Parathyroid adenoma (tissue), 2 donors: ENCODE data around the gene FBXL17.

Experiments
- H2AFZ ChIP-seq: fragments of 300-600 bp; sonication (generic); one replicate; pipeline ENCODE4 v1.7.0; 2017; ENCODE audit warnings: antibody characterized with exemption, mild to moderate bottlenecking
- H3K27ac ChIP-seq: fragments of 300-600 bp; sonication (generic); one replicate; pipeline ENCODE4 v1.7.0; 2017
- H3K27me3 ChIP-seq: fragments of 300-600 bp; sonication (generic); one replicate; pipeline ENCODE4 v1.7.0; 2017; ENCODE audit warnings: low read length; ENCODE audit not compliant: control insufficient read depth, insufficient read depth
- H3K36me3 ChIP-seq: fragments of 300-600 bp; sonication (generic); one replicate; pipeline ENCODE4 v1.7.0; 2017; ENCODE audit warnings: low read length; ENCODE audit not compliant: control insufficient read depth, insufficient read depth
- H3K4me1 ChIP-seq: fragments of 300-600 bp; sonication (generic); one replicate; pipeline ENCODE4 v1.7.0; 2017; ENCODE audit warnings: control low read depth
- H3K4me2 ChIP-seq: fragments of 300-600 bp; sonication (generic); one replicate; pipeline ENCODE4 v1.7.0; 2017; ENCODE audit warnings: low read length
- H3K4me3 ChIP-seq: fragments of 300-600 bp; sonication (generic); one replicate; pipeline ENCODE4 v1.7.0; 2017; ENCODE audit warnings: low read depth, low read length
- H3K79me2 ChIP-seq: fragments of 300-600 bp; sonication (generic); one replicate; pipeline ENCODE4 v1.7.0; 2017; ENCODE audit warnings: control low read depth
- H3K9ac ChIP-seq: fragments of 300-600 bp; sonication (generic); one replicate; pipeline ENCODE4 v1.7.0; 2017; ENCODE audit warnings: mild to moderate bottlenecking
- H3K9me3 ChIP-seq: fragments of 300-600 bp; sonication (generic); one replicate; pipeline ENCODE4 v1.7.0; 2017; ENCODE audit warnings: low read length; ENCODE audit not compliant: control insufficient read depth
- TF ChIP-seq, protein P1 (sequence below): fragments of 300-600 bp; sonication (generic); IDR thresholded peaks from one replicate; pipeline ENCODE4 v1.7.0; 2017; ENCODE audit warnings: antibody characterized with exemption, mild to moderate bottlenecking
- donor health status: primary hyperparathyroidism.

FBXL17 gene

GRCh38 chr5:107887166-107887943 lies 494.5 kb downstream of the FBXL17 start:
- TF ChIP-seq, protein P1, sequence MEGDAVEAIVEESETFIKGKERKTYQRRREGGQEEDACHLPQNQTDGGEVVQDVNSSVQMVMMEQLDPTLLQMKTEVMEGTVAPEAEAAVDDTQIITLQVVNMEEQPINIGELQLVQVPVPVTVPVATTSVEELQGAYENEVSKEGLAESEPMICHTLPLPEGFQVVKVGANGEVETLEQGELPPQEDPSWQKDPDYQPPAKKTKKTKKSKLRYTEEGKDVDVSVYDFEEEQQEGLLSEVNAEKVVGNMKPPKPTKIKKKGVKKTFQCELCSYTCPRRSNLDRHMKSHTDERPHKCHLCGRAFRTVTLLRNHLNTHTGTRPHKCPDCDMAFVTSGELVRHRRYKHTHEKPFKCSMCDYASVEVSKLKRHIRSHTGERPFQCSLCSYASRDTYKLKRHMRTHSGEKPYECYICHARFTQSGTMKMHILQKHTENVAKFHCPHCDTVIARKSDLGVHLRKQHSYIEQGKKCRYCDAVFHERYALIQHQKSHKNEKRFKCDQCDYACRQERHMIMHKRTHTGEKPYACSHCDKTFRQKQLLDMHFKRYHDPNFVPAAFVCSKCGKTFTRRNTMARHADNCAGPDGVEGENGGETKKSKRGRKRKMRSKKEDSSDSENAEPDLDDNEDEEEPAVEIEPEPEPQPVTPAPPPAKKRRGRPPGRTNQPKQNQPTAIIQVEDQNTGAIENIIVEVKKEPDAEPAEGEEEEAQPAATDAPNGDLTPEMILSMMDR, result no peak
- no peaks in the 10 kb centered on the region for H3K9me3 ChIP-seq
- H3K27ac ChIP-seq, result no peak overlapping the region
- no peaks in the 10 kb centered on the region for H3K79me2 ChIP-seq
- no peak overlapping the region for H3K4me3 ChIP-seq
- H3K27me3 ChIP-seq, result no peaks in the 10 kb centered on the region
- H3K4me1 ChIP-seq, result no peaks in the 10 kb centered on the region
- H2AFZ ChIP-seq, result no peak overlapping the region
- no peak overlapping the region for H3K9ac ChIP-seq
- H3K4me2 ChIP-seq, result no peak overlapping the region
- H3K36me3 ChIP-seq, result no peaks in the 10 kb centered on the region

DNA sequence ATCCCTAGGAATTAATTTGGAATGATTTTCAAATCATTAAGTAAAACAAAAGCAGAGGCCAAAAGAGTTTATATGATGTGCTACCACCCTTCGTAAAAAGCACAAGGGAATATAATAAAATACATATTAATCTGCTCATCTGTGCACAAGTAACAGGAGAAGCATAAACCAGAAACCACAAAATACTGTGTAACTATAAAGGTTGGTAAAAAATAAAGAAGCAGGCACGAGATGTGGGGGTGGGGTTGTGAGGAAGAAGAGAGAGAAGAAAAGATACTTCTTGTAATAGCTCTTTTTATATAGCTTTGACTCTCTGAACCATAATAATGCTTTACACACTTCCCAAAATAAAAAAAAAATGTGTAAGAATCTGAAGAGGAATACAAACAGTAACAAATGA lies 496.3 kb downstream of the FBXL17 start:
- TF ChIP-seq, protein P1, result no peak
- Histone ChIP-seq H3K4me2 (no peak overlapping the region), H3K79me2 (no peaks in the 10 kb centered on the region), H3K9ac (no peak overlapping the region), H3K27me3 (no peaks in the 10 kb centered on the region), H2AFZ (no peak overlapping the region), H3K36me3 (no peaks in the 10 kb centered on the region), H3K4me3 (no peak overlapping the region), H3K4me1 (no peaks in the 10 kb centered on the region), H3K27ac (no peak overlapping the region), H3K9me3 (no peaks in the 10 kb centered on the region)

GRCh38 chr5:107884871-107885270 lies 497.0 kb downstream of the FBXL17 start:
- H3K27me3 ChIP-seq, result no peaks in the 10 kb centered on the region
- TF ChIP-seq, protein P1, result no peak
- H3K36me3 ChIP-seq, result no peaks in the 10 kb centered on the region
- H3K9ac ChIP-seq, result no peak overlapping the region
- no peak overlapping the region for H3K27ac ChIP-seq
- no peak overlapping the region for H3K4me2 ChIP-seq
- no peaks in the 10 kb centered on the region for H3K4me1 ChIP-seq
- no peaks in the 10 kb centered on the region for H3K79me2 ChIP-seq
- no peaks in the 10 kb centered on the region for H3K9me3 ChIP-seq
- no peak overlapping the region for H3K4me3 ChIP-seq
- H2AFZ ChIP-seq, result no peak overlapping the region

- TF ChIP-seq, protein P1, result no peak
- Histone ChIP-seq H3K4me2 (no peak overlapping the region), H3K27me3 (no peaks in the 10 kb centered on the region), H3K9me3 (no peaks in the 10 kb centered on the region), H3K27ac (no peak overlapping the region), H3K4me1 (peaks cover 8% of the 10 kb centered on the region), H3K9ac (no peak overlapping the region), H3K4me3 (no peak overlapping the region), H3K79me2 (no peaks in the 10 kb centered on the region), H3K36me3 (no peaks in the 10 kb centered on the region), H2AFZ (no peak overlapping the region)
These were observed 503.2 kb downstream of the FBXL17 start for GRCh38 chr5:107878661-107879060.

DNA sequence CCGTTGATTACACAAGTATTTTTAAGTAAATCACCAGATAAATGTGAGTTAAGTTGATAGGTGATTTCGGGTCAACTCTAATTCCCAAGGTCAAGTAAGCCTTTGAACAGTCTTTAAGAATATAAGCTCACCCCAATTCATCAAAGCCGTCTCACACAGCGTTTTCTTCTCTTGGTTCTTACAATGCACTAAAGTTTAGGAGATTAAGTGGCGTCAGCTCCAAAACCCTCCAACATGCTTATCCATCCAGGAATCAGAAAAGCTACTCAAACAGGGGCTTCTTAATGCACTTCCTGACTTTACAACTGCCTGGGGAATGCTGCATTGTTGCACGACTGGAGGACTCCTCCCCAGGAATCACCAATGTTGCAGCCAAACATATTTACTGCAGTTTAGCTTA lies 505.0 kb downstream of the FBXL17 start:
- no peaks in the 10 kb centered on the region for H3K79me2 ChIP-seq
- no peak overlapping the region for H3K27ac ChIP-seq
- H3K36me3 ChIP-seq, result no peaks in the 10 kb centered on the region

More for the DNA sequence above, 505.0 kb downstream of the FBXL17 start:
- no peak overlapping the region for H3K4me2 ChIP-seq
- peaks cover 8% of the 10 kb centered on the region for H3K4me1 ChIP-seq
- TF ChIP-seq, protein P1, result no peak
- H3K9me3 ChIP-seq, result no peaks in the 10 kb centered on the region
- H3K9ac ChIP-seq, result no peak overlapping the region
- H3K4me3 ChIP-seq, result no peak overlapping the region
- H3K27me3 ChIP-seq, result no peaks in the 10 kb centered on the region
- no peak overlapping the region for H2AFZ ChIP-seq
